Breast epithelium (tissue), 3 donors: ENCODE results near the gene SDE2.

Experiments used
- POLR2A ChIP-seq: fragments of 450-650 bp; IDR thresholded peaks from one replicate; pipeline ENCODE4 v1.6.1; 2016; ENCODE audit warnings: antibody characterized with exemption, mild to moderate bottlenecking, moderate library complexity
- POLR2AphosphoS5 ChIP-seq, 3 donors: sonication (generic); formaldehyde crosslinking; IDR thresholded peaks; one replicate each; pipeline ENCODE4 v1.6.1; 2017; ENCODE audit warnings: antibody characterized with exemption in 3 of 3

GRCh38 chr1:225980005-225980836, 18.9 kb downstream of the SDE2 start:
- no peak for TF ChIP-seq POLR2A
- TF ChIP-seq POLR2AphosphoS5 (IDR thresholded peaks at IDR 0.05), result no peak
